Measurements from ENCODE around the gene KCNK1.

DNA sequence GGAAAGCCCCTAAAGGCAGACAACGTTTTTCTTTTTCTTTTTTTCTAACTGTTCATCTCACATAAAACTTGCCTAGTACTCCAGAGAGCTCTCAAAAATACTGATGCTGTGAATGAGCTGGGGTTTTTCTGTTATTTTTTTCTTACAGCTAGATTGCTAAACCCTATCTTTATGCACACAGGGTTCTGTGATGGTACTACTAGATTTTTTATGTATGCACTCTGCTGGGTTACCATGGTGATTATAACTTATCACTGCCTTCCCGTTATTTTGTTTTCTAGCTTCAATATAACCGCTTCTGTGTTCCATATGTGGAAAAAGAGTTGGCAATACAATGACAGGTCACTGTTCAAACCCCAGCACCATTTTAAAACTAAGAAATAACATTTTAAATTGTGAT is 43.7 kb upstream of the KCNK1 start:
- TF ChIP-seq, protein P1, sequence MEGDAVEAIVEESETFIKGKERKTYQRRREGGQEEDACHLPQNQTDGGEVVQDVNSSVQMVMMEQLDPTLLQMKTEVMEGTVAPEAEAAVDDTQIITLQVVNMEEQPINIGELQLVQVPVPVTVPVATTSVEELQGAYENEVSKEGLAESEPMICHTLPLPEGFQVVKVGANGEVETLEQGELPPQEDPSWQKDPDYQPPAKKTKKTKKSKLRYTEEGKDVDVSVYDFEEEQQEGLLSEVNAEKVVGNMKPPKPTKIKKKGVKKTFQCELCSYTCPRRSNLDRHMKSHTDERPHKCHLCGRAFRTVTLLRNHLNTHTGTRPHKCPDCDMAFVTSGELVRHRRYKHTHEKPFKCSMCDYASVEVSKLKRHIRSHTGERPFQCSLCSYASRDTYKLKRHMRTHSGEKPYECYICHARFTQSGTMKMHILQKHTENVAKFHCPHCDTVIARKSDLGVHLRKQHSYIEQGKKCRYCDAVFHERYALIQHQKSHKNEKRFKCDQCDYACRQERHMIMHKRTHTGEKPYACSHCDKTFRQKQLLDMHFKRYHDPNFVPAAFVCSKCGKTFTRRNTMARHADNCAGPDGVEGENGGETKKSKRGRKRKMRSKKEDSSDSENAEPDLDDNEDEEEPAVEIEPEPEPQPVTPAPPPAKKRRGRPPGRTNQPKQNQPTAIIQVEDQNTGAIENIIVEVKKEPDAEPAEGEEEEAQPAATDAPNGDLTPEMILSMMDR (IDR thresholded peaks at IDR 0.05) = no peak
- no peak for TF ChIP-seq POLR2A (IDR thresholded peaks at IDR 0.05)
